Hindlimb muscle (tissue), 1 donor: Measurements from ENCODE around the gene ZFYVE28. TPM values are rescaled to one million over a fixed set of nuclear protein-coding genes. Genes with fewer than 3 reads are reported as not detected.

Experiments
- DNase-seq: peaks from one replicate; pipeline ENCODE4 v3.0.0-alpha.2; 2013
- polyA plus RNA-seq: library from polyadenylated mRNA; unstranded; fragments of 120-200 nt; gene quantifications from one replicate; pipeline ENCODE4 v1.2.1, GENCODE V29; 2013; ENCODE audit not compliant: insufficient read length

Gene ZFYVE28
- polyA plus RNA-seq, 1 donor = 2.5 TPM

DNA sequence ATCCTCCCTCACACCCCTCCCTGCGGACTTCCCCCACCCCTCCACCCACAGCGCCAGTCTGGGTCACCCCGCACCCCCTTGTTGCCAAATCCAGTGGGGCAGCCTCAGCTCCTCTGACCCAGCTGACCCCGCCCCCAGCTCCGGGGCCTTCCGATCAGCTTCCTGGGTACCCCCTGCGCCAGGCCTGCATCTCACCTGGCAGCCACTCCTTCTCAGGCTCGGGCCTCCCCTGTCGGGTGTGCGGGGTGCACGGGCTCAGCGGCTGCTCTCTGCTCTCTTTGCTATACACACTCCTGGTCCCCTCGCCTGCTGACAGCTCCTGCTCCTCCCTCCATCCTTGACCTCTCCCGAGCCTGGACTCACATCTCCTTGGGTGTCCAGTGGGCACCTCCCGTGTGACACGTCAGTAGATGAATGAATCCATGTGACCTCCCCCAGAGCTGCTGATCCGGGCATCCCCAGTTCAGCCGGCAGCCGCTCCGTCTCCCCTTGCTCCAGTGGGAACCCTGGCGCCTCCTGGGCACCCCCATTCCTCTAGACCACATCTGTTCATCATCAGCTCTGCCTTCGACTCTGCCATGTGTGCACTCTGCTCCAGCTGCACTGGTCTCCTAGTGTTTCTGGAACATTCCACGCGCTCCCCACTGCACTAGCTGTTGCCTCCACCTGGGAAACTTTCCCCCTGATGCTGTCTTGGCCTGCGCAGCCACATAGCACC lies 10.2 kb upstream of the ZFYVE28 start:
- DNase-seq = no peak

DNA sequence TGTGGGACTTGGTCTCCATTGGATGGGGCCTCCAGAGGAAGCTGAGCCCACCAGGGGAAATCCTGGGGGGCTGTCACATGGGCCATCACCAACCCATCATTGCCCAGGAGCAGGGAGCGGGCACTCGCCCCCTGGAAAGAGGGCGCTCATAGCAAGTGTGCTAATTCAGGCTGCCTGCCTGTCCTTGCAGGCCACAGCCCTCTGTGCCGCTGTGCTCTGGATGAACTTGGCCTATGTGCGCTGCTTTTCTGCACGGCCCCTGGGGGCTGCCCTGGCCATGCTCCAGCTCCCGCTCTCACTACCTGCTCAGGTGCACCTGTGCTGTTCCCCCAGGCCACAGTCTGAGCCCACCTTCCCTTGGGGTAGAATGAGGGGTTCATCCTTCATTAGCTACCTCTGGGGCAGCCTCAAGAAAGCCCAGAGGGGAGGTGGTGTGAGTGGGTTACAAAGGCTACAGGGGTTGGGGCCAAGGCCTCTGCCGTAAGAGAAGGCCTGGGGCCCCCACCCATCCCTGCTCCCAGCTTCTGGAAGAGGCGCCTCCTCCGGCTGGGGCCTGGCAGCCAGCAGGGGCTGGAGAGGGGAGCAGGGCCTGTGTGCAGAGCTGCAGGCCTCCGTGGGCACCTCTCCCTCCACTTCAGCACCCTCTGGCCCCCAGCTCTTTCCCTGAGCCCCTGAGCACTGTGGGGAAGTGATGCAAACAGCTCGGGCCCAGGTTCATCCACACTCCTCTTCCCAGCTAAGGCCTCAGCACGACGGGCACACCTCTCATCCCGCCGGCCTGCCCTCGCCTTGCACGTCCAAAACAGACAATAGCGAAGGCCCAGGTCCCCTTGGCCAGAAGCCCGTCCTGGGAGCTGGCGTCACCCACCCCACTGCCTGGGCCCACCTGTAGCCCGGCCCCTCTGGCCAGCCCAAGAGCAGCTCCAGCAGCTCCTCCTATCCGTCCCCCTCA lies 9.2 kb upstream of the ZFYVE28 start:
- DNase-seq = no peak

DNA sequence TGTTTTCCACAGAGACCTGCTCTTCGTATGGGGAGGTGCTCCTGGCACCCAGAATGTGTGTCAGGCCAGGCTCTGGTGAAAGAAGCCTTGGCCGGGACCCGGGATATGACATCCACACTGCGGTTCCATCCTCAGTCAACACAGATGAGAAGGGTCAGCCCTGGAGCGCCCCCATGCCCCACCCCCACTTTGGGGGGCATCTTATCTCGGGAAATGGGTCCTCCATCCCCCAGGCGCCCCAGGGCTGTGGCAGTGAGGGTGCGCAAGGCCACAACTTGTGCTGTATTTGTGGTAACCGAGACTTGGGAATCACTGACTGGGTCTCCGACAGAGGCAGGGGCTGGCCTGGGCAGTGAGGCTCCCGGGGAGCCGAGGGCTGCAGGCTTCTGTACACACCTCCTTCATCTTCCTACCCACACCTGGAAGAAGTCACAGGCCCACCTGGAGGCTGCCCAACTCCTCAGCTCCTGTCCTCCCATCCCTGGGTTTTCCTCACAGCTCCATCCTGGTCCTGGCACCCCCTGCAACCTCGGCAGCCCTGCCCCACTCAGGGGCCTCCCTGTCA lies 8.3 kb upstream of the ZFYVE28 start:
- no peak for DNase-seq

DNA sequence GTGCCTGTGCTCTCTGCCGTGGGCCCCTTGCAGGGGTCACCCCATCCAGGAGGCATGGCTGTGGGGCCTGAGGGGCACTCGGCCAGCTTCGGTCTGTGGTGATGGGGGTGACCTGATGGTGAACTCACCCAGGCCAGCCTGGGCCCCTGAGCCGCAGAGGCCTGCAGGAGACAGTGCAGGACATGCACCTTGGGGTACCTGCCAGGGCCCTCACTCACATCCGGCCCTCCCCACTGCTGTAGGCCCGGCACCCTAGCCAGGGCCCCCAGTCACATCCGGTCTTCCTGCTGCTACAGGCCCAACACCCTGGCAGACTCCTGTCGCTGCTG lies 7.6 kb upstream of the ZFYVE28 start:
- no peak for DNase-seq

DNA sequence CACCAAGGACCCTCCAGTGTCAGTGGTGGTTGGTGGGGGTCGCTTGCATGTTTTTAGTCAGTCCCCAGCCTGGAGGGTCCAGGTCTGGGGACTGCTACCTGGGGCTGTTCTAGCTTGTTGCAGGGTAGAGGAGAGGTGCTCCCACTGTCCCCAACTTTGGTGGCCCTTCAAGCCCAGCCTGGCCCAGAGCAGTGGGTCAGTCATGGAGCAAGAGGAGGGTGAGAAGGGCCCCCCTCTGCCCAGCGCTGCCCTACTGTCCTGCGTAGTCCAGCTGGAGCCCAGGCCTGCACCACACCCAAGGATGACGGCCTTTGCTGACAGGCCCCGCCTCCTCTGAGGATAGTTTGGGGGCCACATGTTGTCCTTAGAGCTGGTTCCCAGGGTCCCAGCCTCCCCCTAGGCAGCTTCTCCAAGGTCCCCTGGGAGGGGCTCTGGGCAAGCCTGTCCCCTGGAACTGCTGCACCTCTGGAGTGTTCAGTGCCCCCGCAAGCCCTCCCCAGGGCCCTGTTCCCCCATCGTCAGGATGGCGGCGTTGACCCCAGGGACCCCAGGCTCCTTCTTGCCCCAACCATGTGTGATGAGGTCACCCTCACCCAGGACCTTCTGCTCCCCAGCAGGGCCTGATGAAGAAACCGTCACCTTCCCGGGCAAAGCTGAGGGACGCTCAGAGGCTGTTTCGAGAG lies 7.1 kb upstream of the ZFYVE28 start:
- no peak for DNase-seq

DNA sequence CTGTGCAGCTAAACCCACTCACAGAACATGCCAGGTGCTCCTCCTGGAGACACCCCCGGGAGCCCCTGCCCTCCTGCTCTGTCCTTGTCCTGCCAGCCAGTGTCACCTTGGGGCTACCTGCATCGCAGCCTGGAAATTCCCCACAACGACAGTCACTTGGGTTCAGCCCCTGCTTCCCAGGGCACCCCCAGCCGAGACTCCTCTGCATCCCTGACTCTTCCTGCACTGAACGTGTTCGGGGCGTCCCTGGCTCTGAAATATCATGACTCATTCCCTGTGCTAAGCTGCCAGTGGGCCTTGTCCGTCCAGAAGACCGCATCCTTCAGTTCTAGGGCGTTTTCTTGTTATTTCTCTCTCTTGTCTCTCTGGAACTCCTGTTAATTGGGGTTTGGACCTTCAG lies 6.1 kb upstream of the ZFYVE28 start:
- no peak for DNase-seq

DNA sequence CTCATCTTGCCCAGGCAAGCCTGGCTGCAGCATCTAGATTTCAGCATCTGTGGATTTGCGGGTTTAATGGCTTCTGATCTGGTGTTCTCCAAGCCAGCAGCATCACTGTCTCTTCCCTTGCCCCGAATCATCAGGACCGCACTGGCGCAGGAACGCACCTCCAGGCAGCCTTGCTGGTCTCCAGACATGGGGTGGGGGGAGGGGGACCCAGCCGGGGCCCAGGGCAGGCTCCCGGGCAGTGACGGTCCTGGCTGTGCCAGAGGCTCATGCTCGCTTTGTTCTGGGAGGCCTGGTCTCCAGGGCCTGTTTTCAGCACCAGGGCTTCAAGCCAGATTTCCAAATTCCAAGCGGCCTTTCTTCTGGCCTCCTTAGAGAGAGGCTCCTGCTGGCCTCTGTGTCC lies 5.2 kb upstream of the ZFYVE28 start:
- DNase-seq = no peak

DNA sequence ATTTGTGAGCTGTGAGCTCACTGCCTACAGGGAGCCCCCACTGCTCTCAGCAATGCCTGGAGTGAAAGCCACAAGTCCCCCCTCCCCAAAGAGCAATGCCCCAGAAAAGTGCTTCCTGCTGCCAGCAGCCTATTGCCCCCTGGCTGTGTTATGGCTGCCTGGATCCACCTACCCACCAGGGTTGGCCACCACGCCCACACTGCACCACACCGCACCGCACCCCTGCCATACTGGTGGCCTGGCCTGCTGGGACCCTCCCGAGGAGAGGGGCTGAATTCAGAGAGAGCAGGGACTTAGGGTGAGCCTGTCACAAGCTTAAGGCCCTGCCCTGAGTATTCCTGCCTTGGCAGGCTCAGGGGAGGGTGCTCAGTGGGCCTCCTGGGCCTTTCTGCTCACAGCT lies 4.6 kb upstream of the ZFYVE28 start:
- DNase-seq = no peak

DNA sequence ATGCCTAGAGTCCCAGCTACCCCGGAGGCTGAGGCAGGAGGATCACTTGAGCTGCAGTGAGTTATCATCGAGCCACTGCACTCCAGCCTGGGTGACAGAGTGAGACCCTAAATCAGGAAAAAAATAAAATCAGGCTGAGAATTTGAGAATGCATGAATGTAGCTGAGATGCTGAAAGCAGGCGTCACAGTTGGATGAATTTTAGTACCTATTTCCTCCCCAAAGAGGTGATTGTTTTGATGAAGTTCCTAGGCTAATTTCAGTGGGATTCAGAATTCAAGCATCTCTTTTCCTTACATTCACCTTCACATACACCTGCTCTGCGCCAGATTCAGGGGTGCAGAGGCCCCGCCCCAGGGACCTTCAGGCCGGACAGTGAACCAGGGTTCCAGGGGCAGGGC lies 3.5 kb upstream of the ZFYVE28 start:
- DNase-seq = no peak

DNA sequence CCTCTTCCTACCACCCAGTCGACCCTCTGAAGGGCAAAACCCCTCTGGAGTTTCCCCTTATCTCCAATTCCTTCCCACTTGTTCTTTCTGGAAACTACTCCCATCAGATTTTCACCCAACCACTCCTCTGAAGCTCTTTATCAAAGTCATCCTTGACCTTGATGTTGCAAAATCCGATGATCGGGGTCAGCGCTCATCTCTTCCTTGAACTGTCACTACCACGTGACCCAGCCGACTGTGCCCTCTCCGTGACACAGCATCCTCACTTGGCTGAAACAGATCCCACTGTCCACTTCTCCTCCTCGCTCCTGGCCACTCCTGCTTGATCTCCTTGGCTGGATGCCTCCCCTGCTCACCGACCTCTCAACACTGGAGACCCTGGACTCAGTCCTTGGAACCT lies 1.4 kb upstream of the ZFYVE28 start:
- no peak for DNase-seq

DNA sequence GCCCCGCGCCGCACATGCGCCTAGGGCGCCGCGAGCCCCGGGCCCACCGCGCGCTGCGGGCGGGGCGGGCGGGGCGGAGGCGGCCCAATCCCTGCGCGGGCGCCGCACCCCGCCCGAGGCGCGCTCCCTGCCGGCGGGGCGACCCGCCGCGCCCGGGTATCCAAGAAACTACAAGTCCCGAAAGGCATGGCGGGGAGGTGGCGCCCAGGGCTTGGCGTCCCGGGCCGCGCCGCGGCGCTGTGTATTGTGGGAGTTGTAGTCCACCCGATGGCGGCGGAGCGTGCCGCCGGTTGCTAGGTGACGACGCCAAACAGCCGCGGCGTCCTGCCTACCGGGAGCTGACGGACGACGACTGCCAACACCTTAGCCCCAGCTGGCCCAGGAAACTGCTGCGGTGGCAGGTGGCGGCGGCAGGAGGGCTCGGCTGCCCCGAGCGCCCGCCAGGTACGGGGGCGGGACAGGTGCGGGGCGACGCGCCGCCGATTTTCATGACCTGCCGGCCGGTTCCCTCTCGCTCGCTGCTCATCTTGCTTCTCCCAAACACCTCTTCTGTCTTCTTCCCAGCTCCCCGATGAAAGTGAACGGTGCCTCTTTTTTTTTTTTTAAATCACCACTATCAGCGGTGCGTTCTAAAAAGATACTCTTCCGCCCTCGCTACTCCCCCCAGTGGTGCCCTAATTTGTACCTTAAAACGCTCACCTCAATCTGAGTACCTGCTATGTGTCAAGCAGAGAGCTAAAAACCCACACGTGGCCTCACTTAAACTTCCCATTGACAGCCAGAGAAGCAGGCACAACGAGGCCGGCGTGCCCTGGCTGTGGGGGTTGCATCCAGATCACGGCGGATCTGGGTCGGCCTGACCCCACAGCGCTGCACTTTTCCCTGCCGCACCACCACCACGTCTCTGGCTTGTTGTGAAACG lies 466 bp upstream of the ZFYVE28 start, which contains the start of gene CFAP99:
CFAP99 (plus strand) TSS at position 306 of the 922 bp plus-strand sequence.
- peak; percentile 94 for DNase-seq

DNA sequence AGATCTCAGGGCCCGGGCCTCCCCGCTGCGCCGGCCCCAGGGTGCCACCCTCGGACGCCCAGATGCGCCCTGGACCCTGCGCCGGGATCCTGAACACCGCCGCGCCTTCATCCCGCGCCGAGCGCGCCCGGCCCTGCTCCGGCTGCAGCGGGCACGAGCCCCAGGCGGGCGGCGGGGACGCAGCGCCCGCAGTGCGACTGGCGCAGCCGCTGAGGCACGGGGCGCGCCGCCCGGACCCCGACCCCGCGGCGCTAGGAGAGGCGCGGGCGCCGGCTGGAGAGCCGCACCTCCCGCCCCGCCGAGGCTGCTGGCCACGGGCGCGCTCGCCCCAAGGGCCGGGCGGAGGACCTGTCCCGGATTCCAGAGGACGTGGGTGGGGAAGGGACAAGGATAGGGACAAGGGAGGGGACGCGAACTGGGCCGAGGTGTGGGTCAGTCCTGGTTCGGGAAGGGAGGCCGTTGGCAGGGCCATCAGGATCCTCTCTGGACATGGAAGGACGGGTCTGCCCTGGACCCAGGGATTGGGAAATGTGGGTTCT lies 1.1 kb downstream of the ZFYVE28 start:
- no peak for DNase-seq

DNA sequence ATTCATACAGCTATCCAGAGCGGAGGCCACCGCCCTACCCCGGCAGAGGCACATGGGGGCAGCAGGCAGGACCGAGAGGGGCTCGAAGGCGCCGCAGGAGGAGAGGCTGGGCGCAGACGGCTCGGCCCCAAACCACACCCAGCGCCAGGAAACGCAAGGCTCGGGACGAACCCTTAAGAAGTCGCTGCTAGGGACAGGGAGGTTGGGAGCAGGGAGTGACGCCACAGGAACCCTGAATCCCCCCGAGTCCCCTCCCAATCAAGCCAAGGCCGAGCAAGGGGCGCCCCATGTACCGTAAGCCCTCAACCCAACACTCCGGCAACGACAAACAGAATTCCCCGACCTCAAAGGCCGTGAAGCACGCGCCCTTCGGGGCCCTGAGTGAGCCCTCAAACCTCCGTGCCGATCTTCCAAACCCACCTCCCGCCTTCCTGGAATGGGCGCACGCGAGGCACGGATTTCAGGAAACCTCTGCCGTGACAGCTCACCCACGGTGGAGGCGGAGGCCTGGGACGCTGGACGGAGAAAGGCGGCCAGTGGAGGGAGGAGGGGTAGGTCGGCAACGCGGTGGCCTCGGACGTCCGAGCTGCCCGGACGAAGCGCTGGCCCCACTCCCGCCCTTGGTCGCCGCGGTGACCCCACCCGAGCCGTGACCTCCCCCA lies 1.8 kb downstream of the ZFYVE28 start:
- no peak for DNase-seq

DNA sequence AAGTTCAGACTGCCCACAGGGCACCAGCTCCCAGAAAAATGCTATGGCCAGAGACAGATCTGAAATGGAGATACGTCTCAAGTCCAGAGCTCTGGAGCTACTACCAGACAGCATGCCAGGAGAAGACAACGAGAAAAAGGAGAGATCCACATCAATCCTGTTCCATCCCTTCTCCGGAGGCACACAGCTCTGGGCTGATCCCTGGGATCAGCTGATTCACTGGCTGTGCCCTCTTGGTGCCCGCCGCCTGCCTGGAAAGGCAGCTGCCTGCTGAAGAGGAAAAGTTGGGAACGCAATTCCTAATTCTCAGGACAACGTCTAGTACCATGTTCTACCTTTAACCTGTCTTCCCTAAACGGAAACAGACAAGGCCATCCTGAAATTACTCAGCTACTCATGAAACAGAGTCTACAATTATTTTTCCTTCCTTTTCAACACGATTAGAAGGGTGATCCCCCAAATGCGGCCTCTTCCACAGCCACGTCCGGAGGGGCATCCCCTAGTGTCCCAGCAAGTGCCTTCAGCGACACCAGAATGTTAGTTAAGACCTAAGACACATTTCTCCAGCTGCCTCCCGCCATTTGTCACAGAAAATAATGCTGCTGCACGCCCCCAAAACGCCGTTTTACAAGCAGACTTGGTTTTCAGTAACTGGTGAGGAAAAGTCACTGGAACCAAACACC lies 2.4 kb downstream of the ZFYVE28 start:
- no peak for DNase-seq

DNA sequence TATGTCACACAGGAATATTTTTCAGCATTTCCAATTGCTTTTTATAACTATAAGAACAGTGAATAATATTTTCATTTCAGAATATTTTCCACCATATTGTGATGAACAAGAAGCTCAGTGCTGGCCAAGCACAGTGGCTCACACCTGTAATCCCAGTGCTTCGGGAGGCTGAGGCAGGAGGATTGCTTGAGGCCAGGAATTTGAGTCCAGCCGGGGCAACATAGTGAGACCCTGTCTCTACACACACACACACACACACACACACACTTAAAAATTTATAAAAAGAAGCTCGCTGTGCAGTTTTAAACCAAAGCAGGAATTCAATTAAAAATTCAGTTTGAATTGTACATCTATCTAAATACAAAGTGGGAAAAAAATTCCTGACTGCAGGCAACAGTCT lies 3.2 kb downstream of the ZFYVE28 start:
- DNase-seq = no peak

DNA sequence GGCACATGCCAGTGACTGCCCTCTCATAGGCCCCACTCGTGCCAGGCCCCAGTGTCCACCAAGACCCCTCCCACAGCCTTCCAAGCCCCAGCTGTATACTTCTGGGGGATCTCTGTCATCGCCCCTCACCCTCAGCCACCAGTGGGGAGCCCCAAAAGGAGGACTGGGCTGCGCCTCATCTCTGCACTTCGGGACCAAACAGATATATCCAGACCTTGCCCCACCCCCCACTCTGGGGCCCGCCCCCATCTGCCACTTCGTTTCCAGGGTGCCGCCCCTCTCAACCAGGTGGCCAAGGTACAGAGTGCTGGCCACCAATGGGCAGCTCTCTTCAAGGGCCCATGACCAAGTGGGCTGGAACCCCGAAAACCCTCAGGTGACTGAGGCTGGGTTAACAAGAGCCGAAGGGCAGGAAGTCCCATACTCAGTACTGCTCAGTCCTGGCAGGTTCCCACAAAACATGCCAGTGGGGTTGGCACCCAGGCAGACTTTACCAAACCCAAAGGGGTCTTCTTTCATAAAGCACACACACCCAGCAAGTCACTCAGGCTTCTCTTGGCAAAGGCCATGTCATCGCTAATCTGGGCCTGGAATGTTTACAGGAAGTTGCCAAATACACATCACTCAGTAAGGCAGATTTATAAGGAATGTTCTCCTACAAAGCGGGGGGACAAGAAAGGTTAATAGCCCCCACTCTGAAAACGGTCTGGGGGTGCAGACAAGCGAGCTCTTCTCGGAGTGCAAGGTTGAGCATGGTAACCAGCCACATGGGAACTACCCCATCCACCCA lies 4.4 kb downstream of the ZFYVE28 start:
- DNase-seq = no peak

DNA sequence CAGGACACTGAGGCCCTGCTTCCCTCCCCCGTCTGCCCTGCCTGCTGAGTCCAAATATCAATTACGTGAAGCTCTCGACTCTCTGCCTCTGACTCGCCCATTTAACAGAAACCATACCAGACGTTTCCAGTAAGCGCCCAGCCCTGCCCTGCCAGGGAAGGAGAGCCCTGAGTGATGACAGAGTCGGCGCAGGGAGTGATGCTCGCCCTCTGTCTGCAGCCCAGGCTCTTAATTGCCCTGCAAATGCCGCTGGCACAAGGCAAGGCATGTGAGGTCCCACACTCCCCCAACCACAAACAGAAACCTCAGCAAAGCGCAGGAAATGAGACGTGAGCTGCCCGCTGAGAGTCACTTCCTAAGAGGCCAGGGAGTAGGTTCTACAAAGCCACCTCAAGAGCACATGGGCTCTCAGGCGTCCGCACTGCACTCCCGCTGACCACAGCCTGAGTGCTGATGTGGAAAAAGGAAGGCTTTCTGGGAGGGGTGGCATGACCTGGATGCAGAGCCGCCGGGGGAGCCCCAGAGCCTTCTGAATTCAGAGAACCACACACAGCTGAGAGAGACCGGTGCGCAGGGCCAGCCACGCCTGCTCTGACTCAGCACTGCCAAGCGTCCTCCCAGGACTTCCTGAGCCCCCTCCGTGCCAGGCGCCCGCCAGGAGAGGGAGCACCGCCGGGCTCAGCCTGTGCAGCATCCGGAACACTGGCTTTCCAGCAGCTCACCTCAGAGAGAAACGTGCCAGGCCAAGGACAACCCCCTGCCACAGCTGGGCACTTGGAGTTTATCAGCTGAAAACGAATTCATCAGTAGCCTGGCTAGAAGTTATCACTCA lies 5.3 kb downstream of the ZFYVE28 start:
- DNase-seq = peak; percentile 40

DNA sequence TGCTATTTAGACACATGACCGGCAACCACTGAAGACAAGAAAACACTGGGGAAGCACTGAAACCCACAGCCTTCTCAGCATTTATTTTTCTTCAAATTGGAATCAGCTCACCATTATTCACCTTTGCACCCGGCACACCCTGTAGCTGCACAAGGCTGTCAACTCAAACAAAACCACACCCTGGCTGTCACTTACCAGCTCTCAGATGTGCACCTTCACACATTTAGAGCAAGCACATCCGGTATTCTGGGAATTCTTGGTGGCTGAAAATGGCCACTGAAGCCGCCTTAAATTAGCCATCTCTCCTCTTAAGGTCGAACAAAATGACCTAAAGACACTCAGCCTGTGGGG lies 5.9 kb downstream of the ZFYVE28 start:
- DNase-seq = no peak
